Right atrium auricular region (tissue), 2 donors: ENCODE results near the gene DSTN. TPM values are rescaled to one million over a fixed set of nuclear protein-coding genes. Genes with fewer than 3 reads are reported as not detected.

Experiments used
- DNase-seq: peaks from one replicate; pipeline ENCODE4 v3.0.0-alpha.2; 2019; ENCODE audit warnings: low spot score
- H3K27ac ChIP-seq, 2 donors: fragments of 200-600 bp; sonication (generic); 1 replicate in 1 of 2; 2 replicates in 1 of 2; pipeline ENCODE4 v1.5.1; 2016 to 2019
- H3K27me3 ChIP-seq, 2 donors: fragments of 200-600 bp; sonication (generic); one replicate each; pipeline versions ENCODE4 v1.5.1 to v1.6.0; 2017 to 2019
- H3K36me3 ChIP-seq: fragments of 200-600 bp; sonication (generic); one replicate; pipeline ENCODE4 v1.5.1; 2016
- H3K4me1 ChIP-seq, 2 donors: fragments of 200-600 bp; sonication (generic); one replicate each; pipeline versions ENCODE4 v1.5.1 to v1.6.0; 2017 to 2019
- H3K4me3 ChIP-seq, 2 donors: fragments of 200-600 bp; sonication (generic); 1 replicate in 1 of 2; 2 replicates in 1 of 2; pipeline ENCODE4 v1.5.1; 2017 to 2019; ENCODE audit warnings: mild to moderate bottlenecking in 1 of 2, moderate library complexity in 1 of 2
- H3K9me3 ChIP-seq, 2 donors: fragments of 200-600 bp; sonication (generic); one replicate each; pipeline ENCODE4 v1.5.1; 2019
- total RNA-seq, 2 donors: library from RNA; depleted of rRNA; stranded (reverse); fragments of >200 nt; gene quantifications; one replicate each; pipeline ENCODE4 v1.1.0, GENCODE V29; 2016
- TF ChIP-seq, protein P1 (sequence below), 2 donors: fragments of 200-600 bp; sonication (generic); IDR thresholded peaks; one replicate each; pipeline ENCODE4 v1.5.1; 2019; ENCODE audit warnings: antibody characterized with exemption in 2 of 2

DSTN gene
- total RNA-seq, 2 donors from 2014 or later: 585 to 760 TPM

DNA sequence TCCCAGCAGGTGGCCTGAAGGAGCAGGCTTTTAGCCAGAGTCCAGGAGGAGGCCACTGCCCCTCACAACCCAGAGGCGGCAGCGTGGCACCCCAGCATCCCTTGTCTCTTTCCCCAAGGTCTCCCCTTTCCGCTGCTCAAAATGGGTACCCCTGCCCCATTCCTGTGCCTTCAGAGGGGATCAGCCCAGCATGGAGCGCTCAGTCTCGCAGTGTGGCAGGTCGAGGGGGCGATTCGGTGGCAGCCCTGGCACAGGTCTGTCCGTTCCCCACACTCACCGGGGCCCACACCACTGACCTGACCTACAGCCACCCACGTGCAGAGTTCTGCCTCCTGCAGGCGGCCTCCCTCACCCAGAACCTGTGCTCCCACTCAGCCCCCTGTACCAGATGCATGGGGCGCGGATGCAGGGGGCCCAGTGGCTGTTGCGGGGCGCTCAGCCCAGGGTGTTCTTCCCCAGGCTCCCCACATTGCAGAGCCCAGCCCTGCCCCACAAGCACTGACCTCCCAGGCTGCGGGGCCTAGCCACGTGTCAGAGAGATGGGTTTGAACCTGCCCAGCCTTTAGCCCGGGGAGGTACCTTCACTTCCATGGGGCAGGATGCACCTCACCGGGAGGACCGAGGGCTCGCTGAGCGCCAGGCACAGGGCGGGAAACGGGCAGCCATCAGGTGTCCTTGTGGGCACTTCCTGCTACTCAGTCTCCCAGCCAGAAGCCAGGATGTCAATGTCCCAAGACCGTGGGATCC, 41.8 kb downstream of the DSTN start:
- peak; percentile 60 for DNase-seq
- Histone ChIP-seq H3K36me3 (peaks cover 63% of the 10 kb centered on the region), H3K4me1 (peaks cover 0 to 56% of the 10 kb centered on the region in 2 donors)

GRCh38 chr20:17612287-17612991, 42.6 kb downstream of the DSTN start:
- Histone ChIP-seq H3K27me3 (no peaks in the 10 kb centered on the region), H3K27ac (peak overlapping the region; percentile 67 to 70), H3K36me3 (peaks cover 61% of the 10 kb centered on the region), H3K9me3 (no peaks in the 10 kb centered on the region), H3K4me1 (peaks cover 0 to 60% of the 10 kb centered on the region in 2 donors), H3K4me3 (no peak overlapping the region)
- DNase-seq: peak; percentile 67
- TF ChIP-seq, protein P1, sequence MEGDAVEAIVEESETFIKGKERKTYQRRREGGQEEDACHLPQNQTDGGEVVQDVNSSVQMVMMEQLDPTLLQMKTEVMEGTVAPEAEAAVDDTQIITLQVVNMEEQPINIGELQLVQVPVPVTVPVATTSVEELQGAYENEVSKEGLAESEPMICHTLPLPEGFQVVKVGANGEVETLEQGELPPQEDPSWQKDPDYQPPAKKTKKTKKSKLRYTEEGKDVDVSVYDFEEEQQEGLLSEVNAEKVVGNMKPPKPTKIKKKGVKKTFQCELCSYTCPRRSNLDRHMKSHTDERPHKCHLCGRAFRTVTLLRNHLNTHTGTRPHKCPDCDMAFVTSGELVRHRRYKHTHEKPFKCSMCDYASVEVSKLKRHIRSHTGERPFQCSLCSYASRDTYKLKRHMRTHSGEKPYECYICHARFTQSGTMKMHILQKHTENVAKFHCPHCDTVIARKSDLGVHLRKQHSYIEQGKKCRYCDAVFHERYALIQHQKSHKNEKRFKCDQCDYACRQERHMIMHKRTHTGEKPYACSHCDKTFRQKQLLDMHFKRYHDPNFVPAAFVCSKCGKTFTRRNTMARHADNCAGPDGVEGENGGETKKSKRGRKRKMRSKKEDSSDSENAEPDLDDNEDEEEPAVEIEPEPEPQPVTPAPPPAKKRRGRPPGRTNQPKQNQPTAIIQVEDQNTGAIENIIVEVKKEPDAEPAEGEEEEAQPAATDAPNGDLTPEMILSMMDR (IDR thresholded peaks at IDR 0.05): no peak

More for the DNA sequence above, 41.8 kb downstream of the DSTN start:
- TF ChIP-seq, protein P1 (IDR thresholded peaks at IDR 0.05): no peak
- no peaks in the 10 kb centered on the region for H3K9me3 ChIP-seq
- H3K27me3 ChIP-seq: no peaks in the 10 kb centered on the region
- no peak overlapping the region for H3K4me3 ChIP-seq
- H3K27ac ChIP-seq: peak overlapping the region; percentile 67 to 70

DNA sequence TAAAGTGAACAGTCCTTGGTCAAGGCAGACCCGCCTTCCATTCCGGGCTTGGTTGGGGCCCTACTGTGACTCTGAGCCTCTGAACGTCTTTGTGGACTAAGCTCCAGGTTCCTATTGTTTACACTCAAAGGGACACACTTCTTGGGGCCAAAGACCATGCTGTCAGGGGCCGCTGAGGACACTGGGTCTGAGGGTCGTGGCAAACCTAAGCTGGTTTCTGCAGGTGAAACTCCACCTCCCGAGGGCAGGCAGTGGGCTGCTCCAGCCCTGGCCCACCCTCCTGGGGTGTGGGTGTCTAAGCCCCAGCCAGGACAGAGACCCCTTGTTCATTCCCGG, 43.1 kb downstream of the DSTN start:
- TF ChIP-seq, protein P1 (IDR thresholded peaks at IDR 0.05): no peak
- H3K36me3 ChIP-seq: peaks cover 59% of the 10 kb centered on the region
- H3K27me3 ChIP-seq: no peaks in the 10 kb centered on the region
- H3K4me3 ChIP-seq: no peak overlapping the region
- H3K9me3 ChIP-seq: no peaks in the 10 kb centered on the region
- H3K4me1 ChIP-seq: peaks cover 0 to 61% of the 10 kb centered on the region in 2 donors
- no peak for DNase-seq
- peak overlapping the region; percentile 67 to 70 for H3K27ac ChIP-seq

DNA sequence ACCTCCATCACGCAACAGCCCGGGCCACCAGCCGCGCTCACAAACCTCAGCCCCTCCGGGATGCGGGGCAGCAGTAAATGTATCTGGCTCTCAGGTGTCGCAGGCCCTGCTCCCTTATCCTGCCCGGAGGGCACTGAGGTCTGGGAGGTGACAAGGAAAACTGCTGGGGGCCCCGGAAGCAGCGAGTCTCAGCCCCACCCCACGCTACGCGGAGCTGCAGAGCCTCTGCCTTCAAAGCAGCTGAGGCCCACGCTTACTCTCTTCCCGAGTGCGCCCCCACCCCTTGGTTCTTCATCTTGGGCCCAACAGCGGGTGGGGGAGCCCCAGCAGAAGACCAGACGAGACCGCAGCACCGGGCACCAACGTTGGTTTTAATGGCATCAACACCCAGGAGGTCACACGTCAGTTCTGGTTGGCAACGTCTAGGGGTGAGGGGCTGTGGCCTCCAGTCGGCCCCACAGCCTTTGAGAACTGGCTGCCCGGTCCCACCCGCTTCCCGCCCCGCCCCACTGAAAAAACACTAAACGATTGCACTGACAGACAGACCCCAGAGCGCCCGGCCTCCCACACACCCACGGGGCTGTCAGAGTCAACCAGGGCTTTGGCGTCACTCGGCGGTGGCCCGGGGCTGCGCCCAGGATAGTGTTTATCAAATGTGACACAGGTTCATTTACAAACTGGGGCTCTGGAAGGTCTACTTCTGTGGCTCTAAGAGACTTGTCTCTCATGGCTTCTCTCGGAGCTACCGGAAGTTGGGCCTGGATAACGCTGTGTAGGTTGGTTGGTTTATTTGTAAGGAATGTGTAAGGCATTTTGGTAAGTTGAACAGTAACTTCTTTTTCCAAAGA, 43.7 kb downstream of the DSTN start:
- Histone ChIP-seq H3K9me3 (no peaks in the 10 kb centered on the region), H3K36me3 (peaks cover 59% of the 10 kb centered on the region), H3K4me1 (peaks cover 0 to 61% of the 10 kb centered on the region in 2 donors), H3K27me3 (no peaks in the 10 kb centered on the region), H3K4me3 (no peak overlapping the region), H3K27ac (peak overlapping the region; percentile 67 to 70)
- TF ChIP-seq, protein P1 (IDR thresholded peaks at IDR 0.05): no peak
- peak; percentile 66 for DNase-seq

- H3K36me3 ChIP-seq: peaks cover 60% of the 10 kb centered on the region
- peak overlapping the region; percentile 67 to 70 for H3K27ac ChIP-seq
- H3K4me3 ChIP-seq: no peak overlapping the region
- DNase-seq: peak; percentile 84
- no peaks in the 10 kb centered on the region for H3K9me3 ChIP-seq
- H3K27me3 ChIP-seq: no peaks in the 10 kb centered on the region
- peaks cover 0 to 61% of the 10 kb centered on the region in 2 donors for H3K4me1 ChIP-seq
- TF ChIP-seq, protein P1 (IDR thresholded peaks at IDR 0.05): no peak
Observed at GRCh38 chr20:17614176-17614811, 44.4 kb downstream of the DSTN start.
